Measurements from ENCODE around the gene LSM3. TPM values are rescaled to one million over a fixed set of nuclear protein-coding genes. Genes with fewer than 3 reads are reported as not detected.

The LSM3 gene
- total and polyA plus RNA-seq, 9 of the 15 experiments (the other 6 are each of a cell fraction or from before 2014, with no cell fraction given) = 33.8 to 203 (median 61.2) TPM

DNA sequence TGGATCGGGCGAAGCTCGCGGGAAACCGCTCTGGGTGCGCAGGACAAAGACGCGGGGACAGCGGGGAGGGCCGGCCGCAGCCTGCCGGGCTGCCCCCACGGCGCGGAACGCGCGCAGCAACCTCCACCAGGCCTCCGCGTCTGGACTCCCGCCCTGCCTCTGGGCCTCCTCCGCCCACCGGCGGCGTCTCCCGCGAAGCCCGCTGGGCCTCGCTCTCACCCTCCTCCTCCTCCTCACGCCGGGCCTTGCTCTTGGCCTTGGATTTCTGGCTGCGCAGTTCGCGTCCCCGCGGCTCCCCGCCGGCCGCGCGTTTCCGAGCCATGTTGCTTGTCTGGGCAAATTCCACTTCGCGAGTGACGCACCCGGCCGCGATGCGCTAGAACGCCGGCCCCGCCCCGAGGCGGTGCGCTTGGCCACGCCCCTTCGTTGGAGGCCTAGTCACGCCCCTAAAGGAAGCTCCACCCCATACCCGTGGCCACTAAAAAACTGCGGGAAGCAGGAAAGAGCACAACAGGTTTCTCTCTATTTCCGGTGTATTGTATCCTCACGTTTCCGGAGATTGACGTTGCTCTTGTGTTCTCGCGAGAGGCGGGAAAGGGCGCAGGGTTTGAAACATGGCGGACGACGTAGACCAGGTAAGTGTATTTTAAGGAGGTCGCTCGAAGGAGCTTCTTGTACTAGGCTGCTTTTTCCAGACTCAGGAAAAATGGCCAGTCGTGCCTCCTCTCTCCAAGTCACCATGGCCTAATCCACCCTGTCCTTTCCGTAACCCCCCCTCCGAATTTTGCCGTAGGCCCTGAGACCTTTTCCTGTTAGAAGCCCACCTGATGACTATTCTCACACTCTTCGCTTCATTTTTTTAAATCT, at the start of gene LSM3, which contains the start of gene XPC (continued):
- TF ChIP-seq FOXM1 (IDR thresholded peaks at IDR 0.05; ENCODE audit: low read depth) (no peak), FOXM1 (CRISPR knock-in tag; IDR thresholded peaks at IDR 0.05; ENCODE audit: low read depth) (no peak; the same call in 1 of the 2 replicates), GTF2F1 (IDR thresholded peaks at IDR 0.05; ENCODE audit: low read depth, low read length) (peak; percentile 60; the same call in 1 of the 2 replicates), RBBP5 (IDR thresholded peaks at IDR 0.05; ENCODE audit: borderline replicate concordance, insufficient read depth, low read length, poor library complexity, severe bottlenecking) (peak; percentile 96), EGR1 (conservative IDR thresholded peaks at IDR 0.05) (peak; percentile 72), COPS2 (conservative IDR thresholded peaks at IDR 0.05) (no peak), HDAC1 (IDR thresholded peaks at IDR 0.05) (peak in 1 of 2 experiments; percentile 91; a peak in 2 of 4 replicates), PURB (CRISPR knock-in tag; IDR thresholded peaks at IDR 0.05; ENCODE audit: low read depth) (no peak), HMG20B (CRISPR knock-in tag; IDR thresholded peaks at IDR 0.05) (no peak), BHLHE40 (IDR thresholded peaks at IDR 0.05; ENCODE audit: low read length) (peak; percentile 84), ZSCAN32 (CRISPR knock-in tag; IDR thresholded peaks at IDR 0.05) (no peak), NFRKB (IDR thresholded peaks at IDR 0.05; ENCODE audit: low read depth) (peak; percentile 97), PML (IDR thresholded peaks at IDR 0.05; ENCODE audit: low read length) (peak; percentile 79; the same call in 1 of the 2 replicates), RBM22 (IDR thresholded peaks at IDR 0.05; ENCODE audit: low read depth, low read length, poor library complexity, severe bottlenecking) (peak; percentile 46), SMARCA4 (IDR thresholded peaks at IDR 0.05) (no peak)
- TF ChIP-seq, protein P1, sequence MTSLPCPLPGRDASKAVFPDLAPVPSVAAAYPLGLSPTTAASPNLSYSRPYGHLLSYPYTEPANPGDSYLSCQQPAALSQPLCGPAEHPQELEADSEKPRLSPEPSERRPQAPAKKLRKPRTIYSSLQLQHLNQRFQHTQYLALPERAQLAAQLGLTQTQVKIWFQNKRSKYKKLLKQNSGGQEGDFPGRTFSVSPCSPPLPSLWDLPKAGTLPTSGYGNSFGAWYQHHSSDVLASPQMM (CRISPR knock-in tag; IDR thresholded peaks at IDR 0.05) = no peak
- TF ChIP-seq, protein P2, sequence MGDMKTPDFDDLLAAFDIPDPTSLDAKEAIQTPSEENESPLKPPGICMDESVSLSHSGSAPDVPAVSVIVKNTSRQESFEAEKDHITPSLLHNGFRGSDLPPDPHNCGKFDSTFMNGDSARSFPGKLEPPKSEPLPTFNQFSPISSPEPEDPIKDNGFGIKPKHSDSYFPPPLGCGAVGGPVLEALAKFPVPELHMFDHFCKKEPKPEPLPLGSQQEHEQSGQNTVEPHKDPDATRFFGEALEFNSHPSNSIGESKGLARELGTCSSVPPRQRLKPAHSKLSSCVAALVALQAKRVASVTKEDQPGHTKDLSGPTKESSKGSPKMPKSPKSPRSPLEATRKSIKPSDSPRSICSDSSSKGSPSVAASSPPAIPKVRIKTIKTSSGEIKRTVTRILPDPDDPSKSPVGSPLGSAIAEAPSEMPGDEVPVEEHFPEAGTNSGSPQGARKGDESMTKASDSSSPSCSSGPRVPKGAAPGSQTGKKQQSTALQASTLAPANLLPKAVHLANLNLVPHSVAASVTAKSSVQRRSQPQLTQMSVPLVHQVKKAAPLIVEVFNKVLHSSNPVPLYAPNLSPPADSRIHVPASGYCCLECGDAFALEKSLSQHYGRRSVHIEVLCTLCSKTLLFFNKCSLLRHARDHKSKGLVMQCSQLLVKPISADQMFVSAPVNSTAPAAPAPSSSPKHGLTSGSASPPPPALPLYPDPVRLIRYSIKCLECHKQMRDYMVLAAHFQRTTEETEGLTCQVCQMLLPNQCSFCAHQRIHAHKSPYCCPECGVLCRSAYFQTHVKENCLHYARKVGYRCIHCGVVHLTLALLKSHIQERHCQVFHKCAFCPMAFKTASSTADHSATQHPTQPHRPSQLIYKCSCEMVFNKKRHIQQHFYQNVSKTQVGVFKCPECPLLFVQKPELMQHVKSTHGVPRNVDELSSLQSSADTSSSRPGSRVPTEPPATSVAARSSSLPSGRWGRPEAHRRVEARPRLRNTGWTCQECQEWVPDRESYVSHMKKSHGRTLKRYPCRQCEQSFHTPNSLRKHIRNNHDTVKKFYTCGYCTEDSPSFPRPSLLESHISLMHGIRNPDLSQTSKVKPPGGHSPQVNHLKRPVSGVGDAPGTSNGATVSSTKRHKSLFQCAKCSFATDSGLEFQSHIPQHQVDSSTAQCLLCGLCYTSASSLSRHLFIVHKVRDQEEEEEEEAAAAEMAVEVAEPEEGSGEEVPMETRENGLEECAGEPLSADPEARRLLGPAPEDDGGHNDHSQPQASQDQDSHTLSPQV (IDR thresholded peaks at IDR 0.05) = no peak
- TF ChIP-seq, protein P3, sequence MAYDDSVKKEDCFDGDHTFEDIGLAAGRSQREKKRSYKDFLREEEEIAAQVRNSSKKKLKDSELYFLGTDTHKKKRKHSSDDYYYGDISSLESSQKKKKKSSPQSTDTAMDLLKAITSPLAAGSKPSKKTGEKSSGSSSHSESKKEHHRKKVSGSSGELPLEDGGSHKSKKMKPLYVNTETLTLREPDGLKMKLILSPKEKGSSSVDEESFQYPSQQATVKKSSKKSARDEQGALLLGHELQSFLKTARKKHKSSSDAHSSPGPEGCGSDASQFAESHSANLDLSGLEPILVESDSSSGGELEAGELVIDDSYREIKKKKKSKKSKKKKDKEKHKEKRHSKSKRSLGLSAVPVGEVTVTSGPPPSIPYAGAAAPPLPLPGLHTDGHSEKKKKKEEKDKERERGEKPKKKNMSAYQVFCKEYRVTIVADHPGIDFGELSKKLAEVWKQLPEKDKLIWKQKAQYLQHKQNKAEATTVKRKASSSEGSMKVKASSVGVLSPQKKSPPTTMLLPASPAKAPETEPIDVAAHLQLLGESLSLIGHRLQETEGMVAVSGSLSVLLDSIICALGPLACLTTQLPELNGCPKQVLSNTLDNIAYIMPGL (CRISPR knock-in tag; IDR thresholded peaks at IDR 0.05) = peak; percentile 91
- TF ChIP-seq, protein P4, sequence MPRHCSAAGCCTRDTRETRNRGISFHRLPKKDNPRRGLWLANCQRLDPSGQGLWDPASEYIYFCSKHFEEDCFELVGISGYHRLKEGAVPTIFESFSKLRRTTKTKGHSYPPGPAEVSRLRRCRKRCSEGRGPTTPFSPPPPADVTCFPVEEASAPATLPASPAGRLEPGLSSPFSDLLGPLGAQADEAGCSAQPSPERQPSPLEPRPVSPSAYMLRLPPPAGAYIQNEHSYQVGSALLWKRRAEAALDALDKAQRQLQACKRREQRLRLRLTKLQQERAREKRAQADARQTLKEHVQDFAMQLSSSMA (CRISPR knock-in tag; IDR thresholded peaks at IDR 0.05) = peak; percentile 75; the same call in 1 of the 2 replicates
- TF ChIP-seq, protein P5, sequence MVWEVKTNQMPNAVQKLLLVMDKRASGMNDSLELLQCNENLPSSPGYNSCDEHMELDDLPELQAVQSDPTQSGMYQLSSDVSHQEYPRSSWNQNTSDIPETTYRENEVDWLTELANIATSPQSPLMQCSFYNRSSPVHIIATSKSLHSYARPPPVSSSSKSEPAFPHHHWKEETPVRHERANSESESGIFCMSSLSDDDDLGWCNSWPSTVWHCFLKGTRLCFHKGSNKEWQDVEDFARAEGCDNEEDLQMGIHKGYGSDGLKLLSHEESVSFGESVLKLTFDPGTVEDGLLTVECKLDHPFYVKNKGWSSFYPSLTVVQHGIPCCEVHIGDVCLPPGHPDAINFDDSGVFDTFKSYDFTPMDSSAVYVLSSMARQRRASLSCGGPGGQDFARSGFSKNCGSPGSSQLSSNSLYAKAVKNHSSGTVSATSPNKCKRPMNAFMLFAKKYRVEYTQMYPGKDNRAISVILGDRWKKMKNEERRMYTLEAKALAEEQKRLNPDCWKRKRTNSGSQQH (CRISPR knock-in tag; IDR thresholded peaks at IDR 0.05) = peak; percentile 69; the same call in 1 of the 2 replicates

Data from K562 (cell line).